ENCODE data around the gene PRAF2.

PRAF2 gene, protein sequence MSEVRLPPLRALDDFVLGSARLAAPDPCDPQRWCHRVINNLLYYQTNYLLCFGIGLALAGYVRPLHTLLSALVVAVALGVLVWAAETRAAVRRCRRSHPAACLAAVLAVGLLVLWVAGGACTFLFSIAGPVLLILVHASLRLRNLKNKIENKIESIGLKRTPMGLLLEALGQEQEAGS

DNA sequence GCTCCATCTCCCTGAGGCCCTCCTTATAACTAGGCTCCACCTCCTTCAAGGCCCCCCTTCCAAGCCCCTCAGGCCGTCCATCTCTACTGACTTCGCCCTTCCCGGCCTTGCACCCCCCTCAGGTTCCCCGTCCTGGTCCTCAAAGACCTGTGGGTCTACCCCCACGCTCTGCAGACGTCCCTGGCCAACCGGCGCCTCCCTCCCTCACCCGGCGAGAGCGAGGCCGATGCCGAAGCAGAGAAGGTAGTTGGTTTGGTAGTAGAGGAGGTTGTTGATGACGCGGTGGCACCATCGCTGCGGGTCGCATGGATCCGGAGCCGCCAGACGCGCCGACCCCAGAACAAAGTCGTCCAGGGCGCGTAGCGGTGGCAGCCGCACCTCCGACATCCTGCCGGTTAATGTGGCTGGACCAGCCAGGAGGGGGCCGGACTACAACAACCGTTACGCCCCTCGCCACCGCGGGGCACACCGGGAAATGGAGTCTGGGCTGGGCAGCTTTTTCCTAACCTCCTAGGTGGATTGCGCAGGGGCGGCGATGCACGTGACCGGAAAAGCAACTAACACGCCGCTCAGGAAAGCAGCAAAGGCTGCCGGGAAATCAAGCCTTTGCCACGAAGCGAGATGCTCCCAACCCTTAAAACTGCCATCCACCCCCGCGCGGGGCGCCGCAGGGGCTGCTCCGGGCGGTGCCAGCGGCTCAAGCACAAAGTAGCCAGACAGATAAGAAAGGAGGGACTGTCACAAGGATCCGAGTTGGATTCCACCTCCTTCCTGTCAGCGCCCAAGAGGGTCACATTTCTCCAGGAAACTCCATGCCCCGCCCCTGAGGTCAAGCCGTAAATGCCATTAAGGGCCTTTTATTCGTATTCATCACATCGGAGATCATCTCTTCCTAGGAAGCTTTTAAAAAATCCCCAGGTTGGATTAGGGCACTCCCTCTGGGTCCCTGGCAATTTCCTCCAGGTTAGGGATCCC, at the start of gene PRAF2:
PRAF2 (minus strand) TSS at position 402 of the 975 bp plus-strand sequence; CDS start at position 387, 15 bp downstream.
- Histone ChIP-seq H4K20me1 (ENCODE audit: insufficient read depth, low read length) (no peaks in the 10 kb centered on the region), H3K9ac (ENCODE audit: low read length) (no peak within 1 kb of the TSS), H3K79me2 (ENCODE audit: low read length) (no peaks in the 10 kb centered on the region), H3K4me1 (ENCODE audit: low read length) (peaks cover 1% of the 10 kb centered on the region; the same call in 1 of the 2 replicates), H3K36me3 (replicated peaks; ENCODE audit: low read depth, low read length) (no peaks in the 10 kb centered on the region), H3K27me3 (ENCODE audit: low read depth, low read length) (no peaks in the 10 kb centered on the region), H3K4me2 (ENCODE audit: low read length) (no peak within 1 kb of the TSS), H3K27ac (ENCODE audit: low read length) (no peak within 1 kb of the TSS), H3K9me3 (ENCODE audit: insufficient read depth, low read length) (no peaks in the 10 kb centered on the region), H3K4me3 (ENCODE audit: low read length) (no peak within 1 kb of the TSS), H2AFZ (ENCODE audit: low read depth, low read length) (no peak within 1 kb of the TSS)
- TF ChIP-seq EZH2phosphoT487 (IDR thresholded peaks at IDR 0.05; ENCODE audit: low read depth): no peak
- TF ChIP-seq, protein P1, sequence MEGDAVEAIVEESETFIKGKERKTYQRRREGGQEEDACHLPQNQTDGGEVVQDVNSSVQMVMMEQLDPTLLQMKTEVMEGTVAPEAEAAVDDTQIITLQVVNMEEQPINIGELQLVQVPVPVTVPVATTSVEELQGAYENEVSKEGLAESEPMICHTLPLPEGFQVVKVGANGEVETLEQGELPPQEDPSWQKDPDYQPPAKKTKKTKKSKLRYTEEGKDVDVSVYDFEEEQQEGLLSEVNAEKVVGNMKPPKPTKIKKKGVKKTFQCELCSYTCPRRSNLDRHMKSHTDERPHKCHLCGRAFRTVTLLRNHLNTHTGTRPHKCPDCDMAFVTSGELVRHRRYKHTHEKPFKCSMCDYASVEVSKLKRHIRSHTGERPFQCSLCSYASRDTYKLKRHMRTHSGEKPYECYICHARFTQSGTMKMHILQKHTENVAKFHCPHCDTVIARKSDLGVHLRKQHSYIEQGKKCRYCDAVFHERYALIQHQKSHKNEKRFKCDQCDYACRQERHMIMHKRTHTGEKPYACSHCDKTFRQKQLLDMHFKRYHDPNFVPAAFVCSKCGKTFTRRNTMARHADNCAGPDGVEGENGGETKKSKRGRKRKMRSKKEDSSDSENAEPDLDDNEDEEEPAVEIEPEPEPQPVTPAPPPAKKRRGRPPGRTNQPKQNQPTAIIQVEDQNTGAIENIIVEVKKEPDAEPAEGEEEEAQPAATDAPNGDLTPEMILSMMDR (IDR thresholded peaks at IDR 0.05; ENCODE audit: low read depth, low read length): no peak

DNA sequence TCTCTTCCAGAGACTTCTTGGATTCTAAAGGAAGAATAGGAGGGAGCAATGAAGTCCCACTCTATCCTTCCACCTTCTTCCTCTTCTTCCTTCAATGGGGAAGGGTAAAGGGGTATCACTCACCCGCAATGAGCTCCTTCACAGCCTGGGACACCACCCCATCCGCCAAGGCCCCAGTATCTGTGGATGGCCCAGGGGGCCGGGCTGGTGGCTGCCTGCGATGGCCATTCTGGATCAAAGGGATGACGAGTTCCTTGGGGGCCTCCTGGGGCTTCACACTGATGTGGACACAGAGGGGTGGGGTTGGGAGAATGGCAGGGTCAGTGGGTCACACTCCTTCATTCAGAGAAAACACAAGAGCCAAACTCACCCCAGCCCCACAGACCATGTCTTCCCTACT, 48.7 kb upstream of the PRAF2 start:
- Histone ChIP-seq H3K4me1 (ENCODE audit: low read length) (peaks cover 9% of the 10 kb centered on the region), H3K36me3 (replicated peaks; ENCODE audit: low read depth, low read length) (no peaks in the 10 kb centered on the region), H3K79me2 (ENCODE audit: low read length) (peaks cover 14% of the 10 kb centered on the region), H3K27me3 (ENCODE audit: low read depth, low read length) (no peaks in the 10 kb centered on the region), H3K9me3 (ENCODE audit: insufficient read depth, low read length) (no peaks in the 10 kb centered on the region), H2AFZ (ENCODE audit: low read depth, low read length) (no peak overlapping the region), H3K27ac (ENCODE audit: low read length) (no peak overlapping the region), H4K20me1 (ENCODE audit: insufficient read depth, low read length) (no peaks in the 10 kb centered on the region), H3K4me2 (ENCODE audit: low read length) (peak overlapping the region; percentile 96), H3K9ac (ENCODE audit: low read length) (peak overlapping the region; percentile 93; the same call in 1 of the 2 replicates), H3K4me3 (ENCODE audit: low read length) (peak overlapping the region; percentile 99)
- TF ChIP-seq, protein P1 (IDR thresholded peaks at IDR 0.05; ENCODE audit: low read depth, low read length): no peak
- no peak for TF ChIP-seq EZH2phosphoT487 (IDR thresholded peaks at IDR 0.05; ENCODE audit: low read depth)

DNA sequence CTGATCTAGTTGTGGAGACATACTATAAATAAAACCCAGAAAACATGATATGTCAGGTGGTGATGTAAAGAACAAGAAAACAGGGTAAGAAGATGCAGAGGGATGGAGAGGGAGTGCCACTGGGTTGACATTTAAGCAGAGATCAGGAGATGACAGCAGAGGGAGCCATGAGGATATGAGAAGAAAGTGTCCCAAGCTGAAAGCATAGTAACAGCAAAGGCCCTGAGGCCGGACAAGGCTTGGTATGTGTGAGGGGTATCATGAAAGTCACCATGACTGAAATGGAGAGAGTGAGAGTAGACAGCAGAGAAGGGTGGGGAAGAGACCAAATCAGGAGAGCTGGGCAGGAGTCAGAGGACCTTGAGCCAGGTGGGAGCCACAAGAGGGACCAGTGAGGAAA, 46.3 kb upstream of the PRAF2 start:
- Histone ChIP-seq H3K27ac (ENCODE audit: low read length) (no peak overlapping the region), H3K79me2 (ENCODE audit: low read length) (peaks cover 14% of the 10 kb centered on the region), H3K4me1 (ENCODE audit: low read length) (peaks cover 9% of the 10 kb centered on the region), H3K27me3 (ENCODE audit: low read depth, low read length) (no peaks in the 10 kb centered on the region), H3K4me2 (ENCODE audit: low read length) (no peak overlapping the region), H3K9ac (ENCODE audit: low read length) (no peak overlapping the region), H3K9me3 (ENCODE audit: insufficient read depth, low read length) (no peaks in the 10 kb centered on the region), H3K4me3 (ENCODE audit: low read length) (no peak overlapping the region), H3K36me3 (replicated peaks; ENCODE audit: low read depth, low read length) (no peaks in the 10 kb centered on the region), H2AFZ (ENCODE audit: low read depth, low read length) (no peak overlapping the region), H4K20me1 (ENCODE audit: insufficient read depth, low read length) (no peaks in the 10 kb centered on the region)
- TF ChIP-seq, protein P1 (IDR thresholded peaks at IDR 0.05; ENCODE audit: low read depth, low read length): peak; percentile 23
- TF ChIP-seq EZH2phosphoT487 (IDR thresholded peaks at IDR 0.05; ENCODE audit: low read depth): no peak

DNA sequence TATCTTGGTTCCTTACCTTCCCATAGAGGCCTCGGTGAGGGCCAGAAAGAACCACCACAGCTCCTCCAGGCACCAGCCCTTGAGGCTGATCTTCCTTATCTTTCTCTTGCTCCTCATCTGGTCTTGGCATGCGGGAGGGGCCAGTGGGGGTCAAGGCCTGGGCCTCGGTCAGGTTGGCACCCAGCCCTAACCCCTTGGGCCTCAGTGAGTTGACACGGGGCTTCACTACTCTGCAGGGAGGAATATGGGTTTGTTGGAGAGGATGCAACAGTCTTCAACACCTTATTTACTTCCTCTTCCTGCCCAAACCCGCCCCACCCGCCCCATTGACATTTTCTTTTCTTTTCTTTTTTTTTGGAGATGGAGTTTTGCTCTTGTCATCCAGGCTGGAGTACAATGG, 43.8 kb upstream of the PRAF2 start:
- H3K27me3 ChIP-seq (ENCODE audit: low read depth, low read length): no peaks in the 10 kb centered on the region
- H3K36me3 ChIP-seq (replicated peaks; ENCODE audit: low read depth, low read length): no peaks in the 10 kb centered on the region

More for the DNA sequence above, 43.8 kb upstream of the PRAF2 start:
- H3K79me2 ChIP-seq (ENCODE audit: low read length): peaks cover 4% of the 10 kb centered on the region
- H2AFZ ChIP-seq (ENCODE audit: low read depth, low read length): no peak overlapping the region
- peaks cover 2% of the 10 kb centered on the region for H3K4me1 ChIP-seq (ENCODE audit: low read length)
- TF ChIP-seq, protein P1 (IDR thresholded peaks at IDR 0.05; ENCODE audit: low read depth, low read length): no peak
- no peak for TF ChIP-seq EZH2phosphoT487 (IDR thresholded peaks at IDR 0.05; ENCODE audit: low read depth)
- H3K4me2 ChIP-seq (ENCODE audit: low read length): no peak overlapping the region
- H3K27ac ChIP-seq (ENCODE audit: low read length): no peak overlapping the region
- H4K20me1 ChIP-seq (ENCODE audit: insufficient read depth, low read length): no peaks in the 10 kb centered on the region
- no peaks in the 10 kb centered on the region for H3K9me3 ChIP-seq (ENCODE audit: insufficient read depth, low read length)
- H3K4me3 ChIP-seq (ENCODE audit: low read length): no peak overlapping the region
- no peak overlapping the region for H3K9ac ChIP-seq (ENCODE audit: low read length)

Data from OCI-LY3 (cell line).